DND-41 (cell line): ENCODE measurements around the gene CLEC10A.
"Not testable (repeated sequence)": the region's sequence is repeated elsewhere in the genome, so short reads cannot be mapped to it uniquely, and the experiment has no call there.

Experiments
- ATAC-seq: fragments of 200-7000 bp; cut with Tn5 transposase; 3 replicates; pipeline ENCODE4 v1.9.1; 2021; ENCODE audit warnings: low read depth; ENCODE audit not compliant: insufficient read depth
- DNase-seq: peaks from one replicate; pipeline ENCODE4 v3.0.0-alpha.2; 2020
- H2AFZ ChIP-seq: 2 replicates; pipeline ENCODE4 v1.6.0; 2012; ENCODE audit warnings: low read depth, low read length
- H3K27ac ChIP-seq: 2 replicates; pipeline ENCODE4 v1.5.1; 2012; ENCODE audit warnings: low read length, inconsistent platforms
- H3K27me3 ChIP-seq: fragments of 200-600 bp; sonication (generic); 2 replicates; pipeline ENCODE4 v1.6.0; 2012; ENCODE audit warnings: low read length, mild to moderate bottlenecking, inconsistent platforms; ENCODE audit not compliant: insufficient read depth, poor library complexity
- H3K36me3 ChIP-seq: 2 replicates; pipeline ENCODE4 v1.5.1; 2012; ENCODE audit warnings: low read length, inconsistent platforms; ENCODE audit not compliant: insufficient read depth
- H3K4me1 ChIP-seq: 2 replicates; pipeline ENCODE4 v1.5.1; 2012; ENCODE audit warnings: mild to moderate bottlenecking, low read length; ENCODE audit not compliant: insufficient read depth
- H3K4me2 ChIP-seq: 2 replicates; pipeline ENCODE4 v1.6.0; 2012; ENCODE audit warnings: mild to moderate bottlenecking, moderate library complexity, low read length, inconsistent platforms; ENCODE audit not compliant: insufficient read depth
- H3K4me3 ChIP-seq, 2 experiments: fragments of 200-600 bp in 1 of 2; shearing (Covaris generic) in 1 of 2; 2 replicates each; pipeline ENCODE4 v1.5.1; 2012 to 2016; ENCODE audit warnings: inconsistent platforms in 2 of 2, low read length in 2 of 2, mild to moderate bottlenecking in 2 of 2, low read depth in 1 of 2, moderate library complexity in 1 of 2
- H3K79me2 ChIP-seq: 2 replicates; pipeline ENCODE4 v1.6.0; 2012; ENCODE audit warnings: low read length, inconsistent platforms; ENCODE audit not compliant: insufficient read depth
- H3K9ac ChIP-seq: 2 replicates; pipeline ENCODE4 v1.6.0; 2012; ENCODE audit warnings: low read depth, mild to moderate bottlenecking, inconsistent platforms, low read length, moderate library complexity
- H3K9me3 ChIP-seq: 2 replicates; pipeline ENCODE4 v1.5.1; 2012; ENCODE audit warnings: low read length, moderate library complexity, mild to moderate bottlenecking, inconsistent platforms; ENCODE audit not compliant: insufficient read depth, severe bottlenecking
- H4K20me1 ChIP-seq: 2 replicates; pipeline ENCODE4 v1.6.0; 2012; ENCODE audit warnings: low read length; ENCODE audit not compliant: insufficient read depth
- CTCF ChIP-seq: IDR thresholded peaks from 2 replicates; pipeline ENCODE4 v1.5.1; 2012; ENCODE audit warnings: borderline replicate concordance, low read length, moderate library complexity, mild to moderate bottlenecking; ENCODE audit not compliant: poor library complexity, severe bottlenecking; ENCODE audit errors: extremely low read depth
- EZH2 ChIP-seq: IDR thresholded peaks from 3 replicates; pipeline ENCODE4 v1.6.1; 2012; ENCODE audit warnings: borderline replicate concordance, low read depth, mild to moderate bottlenecking, moderate library complexity, low read length, inconsistent platforms; ENCODE audit not compliant: severe bottlenecking

The CLEC10A gene

GRCh38 chr17:7060165-7060891 is 19.7 kb downstream of the CLEC10A start:
- DNase-seq (no peak), ATAC-seq (no peak)
- Histone ChIP-seq H2AFZ (no peak overlapping the region), H3K27me3 (peaks cover 7% of the 10 kb centered on the region), H3K36me3 (no peaks in the 10 kb centered on the region), H3K27ac (no peak overlapping the region), H3K4me1 (no peaks in the 10 kb centered on the region), H4K20me1 (no peaks in the 10 kb centered on the region), H3K4me2 (no peak overlapping the region), H3K9ac (no peak overlapping the region), H3K9me3 (no peaks in the 10 kb centered on the region), H3K4me3 (no peak overlapping the region), H3K79me2 (no peaks in the 10 kb centered on the region)
- TF ChIP-seq EZH2 (no peak), CTCF (no peak)

GRCh38 chr17:7058831-7059447 is 21.1 kb downstream of the CLEC10A start:
- DNase-seq: no peak
- no peaks in the 10 kb centered on the region for H3K79me2 ChIP-seq
- H2AFZ ChIP-seq: no peak overlapping the region

DNA sequence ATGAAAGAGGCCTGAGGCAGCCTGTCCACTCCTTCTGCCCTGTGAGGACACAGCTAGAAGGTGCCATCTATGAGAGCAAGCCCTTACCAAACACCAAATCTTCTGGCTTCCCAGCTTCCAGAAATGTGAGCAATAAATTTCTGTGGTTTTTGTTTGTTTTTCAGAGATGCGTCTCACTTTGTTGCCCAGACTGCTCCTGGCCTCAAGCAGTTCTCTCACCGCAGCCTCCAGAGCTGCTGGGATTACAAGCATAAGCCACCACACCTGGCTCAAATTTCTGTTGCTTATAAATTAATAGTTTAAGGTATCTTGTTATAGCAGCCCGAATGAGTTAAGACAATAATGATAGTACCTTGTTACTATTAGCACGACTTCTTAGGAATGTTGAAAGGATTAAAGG is 23.7 kb downstream of the CLEC10A start:
- Histone ChIP-seq H3K4me1 (no peaks in the 10 kb centered on the region), H3K4me2 (no peak overlapping the region), H3K79me2 (no peaks in the 10 kb centered on the region), H3K4me3 (no peak overlapping the region), H2AFZ (no peak overlapping the region), H3K27me3 (peaks cover 2% of the 10 kb centered on the region), H3K36me3 (no peaks in the 10 kb centered on the region), H4K20me1 (no peaks in the 10 kb centered on the region), H3K9me3 (no peaks in the 10 kb centered on the region), H3K27ac (no peak overlapping the region), H3K9ac (no peak overlapping the region)
- TF ChIP-seq CTCF: no peak
- no peak for TF ChIP-seq EZH2
- no peak for ATAC-seq
- no peak for DNase-seq

More at GRCh38 chr17:7058831-7059447, 21.1 kb downstream of the CLEC10A start:
- no peak for TF ChIP-seq CTCF
- no peak for TF ChIP-seq EZH2
- ATAC-seq: no peak
- no peaks in the 10 kb centered on the region for H3K9me3 ChIP-seq
- H3K27ac ChIP-seq: no peak overlapping the region
- no peak overlapping the region for H3K4me3 ChIP-seq
- H4K20me1 ChIP-seq: no peaks in the 10 kb centered on the region
- no peaks in the 10 kb centered on the region for H3K36me3 ChIP-seq
- H3K4me1 ChIP-seq: no peaks in the 10 kb centered on the region
- H3K4me2 ChIP-seq: no peak overlapping the region
- H3K9ac ChIP-seq: no peak overlapping the region
- H3K27me3 ChIP-seq: peaks cover 7% of the 10 kb centered on the region

DNA sequence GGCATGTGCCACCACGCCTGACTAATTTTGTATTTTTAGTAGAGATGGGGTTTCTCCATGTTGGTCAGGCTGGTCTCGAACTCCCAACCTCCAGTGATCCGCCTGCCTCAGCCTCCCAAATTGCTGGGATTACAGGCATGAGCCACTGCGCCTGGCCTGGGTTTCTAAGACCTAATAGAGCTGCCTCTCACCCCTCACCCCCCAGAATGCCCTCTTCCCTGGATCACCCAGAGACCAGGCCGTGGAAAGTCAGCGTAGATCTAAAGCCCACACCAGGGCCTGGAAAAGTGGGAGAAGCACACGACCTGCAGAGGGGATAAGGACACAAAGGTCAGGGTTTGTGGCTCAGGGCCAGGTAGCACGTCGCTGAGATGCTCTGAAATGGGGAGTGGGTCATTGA is 29.5 kb downstream of the CLEC10A start:
- not testable (repeated sequence) for H3K79me2 ChIP-seq, H2AFZ ChIP-seq, H4K20me1 ChIP-seq, H3K36me3 ChIP-seq, H3K4me3 ChIP-seq, H3K9ac ChIP-seq, H3K9me3 ChIP-seq, ATAC-seq, H3K27ac ChIP-seq, DNase-seq, H3K4me1 ChIP-seq, H3K4me2 ChIP-seq
- H3K27me3 ChIP-seq: peaks cover 12% of the 10 kb centered on the region
